Keratinocyte (primary cell): ENCODE measurements around the gene OTOL1. TPM values are rescaled to one million over a fixed set of nuclear protein-coding genes. Genes with fewer than 3 reads are reported as not detected.

Experiments used
- DNase-seq: peaks from one replicate; pipeline ENCODE4 v3.0.0-alpha.2; 2011; ENCODE audit warnings: low read depth, missing footprints, low spot score
- FAIRE-seq: peaks from 2 replicates; lab custom pipeline; 2011; peaks lifted over from hg19 to GRCh38; lab: Jason Lieb, UNC
- H2AFZ ChIP-seq: 2 replicates; pipeline ENCODE4 v1.6.0; 2012; ENCODE audit warnings: low read length, control low read depth, inconsistent platforms; ENCODE audit not compliant: control insufficient read depth
- H3K27ac ChIP-seq: 2 replicates; pipeline ENCODE4 v1.5.1; 2011; ENCODE audit warnings: low read length; ENCODE audit not compliant: control insufficient read depth, insufficient read depth
- H3K27me3 ChIP-seq: 3 replicates; pipeline ENCODE4 v1.6.0; 2011; ENCODE audit warnings: low read length; ENCODE audit not compliant: control insufficient read depth, insufficient read depth; ENCODE audit errors: extremely low read depth
- H3K36me3 ChIP-seq, 2 experiments: 2 replicates in 1 of 2; 3 replicates in 1 of 2; pipeline ENCODE4 v1.5.1; 2011; ENCODE audit warnings: low read length in 2 of 2, mild to moderate bottlenecking in 1 of 2; ENCODE audit not compliant: control insufficient read depth in 2 of 2, insufficient read depth in 2 of 2; ENCODE audit errors: extremely low read depth in 1 of 2
- H3K4me1 ChIP-seq: 3 replicates; pipeline ENCODE4 v1.5.1; 2011; ENCODE audit warnings: low read length; ENCODE audit not compliant: control insufficient read depth, insufficient read depth; ENCODE audit errors: extremely low read depth
- H3K4me2 ChIP-seq: 3 replicates; pipeline ENCODE4 v1.6.0; 2011; ENCODE audit warnings: low read depth, low read length; ENCODE audit not compliant: control insufficient read depth, insufficient read depth; ENCODE audit errors: extremely low read depth
- H3K4me3 ChIP-seq, 3 experiments: fragments of 200-600 bp in 1 of 3; sonication (generic) in 1 of 3; 2 replicates in 2 of 3; 3 replicates in 1 of 3; pipeline ENCODE4 v1.5.1; 2011 to 2016; ENCODE audit warnings: low read length in 3 of 3, mild to moderate bottlenecking in 3 of 3, control low read depth in 2 of 3, inconsistent platforms in 1 of 3, low read depth in 1 of 3, mixed read lengths in 1 of 3, mixed run types in 1 of 3, moderate library complexity in 1 of 3; ENCODE audit not compliant: control insufficient read depth in 2 of 3, insufficient read depth in 2 of 3; ENCODE audit errors: extremely low read depth in 1 of 3
- H3K79me2 ChIP-seq: 2 replicates; pipeline ENCODE4 v1.6.0; 2012; ENCODE audit warnings: low read length; ENCODE audit not compliant: control insufficient read depth, insufficient read depth
- H3K9ac ChIP-seq: 3 replicates; pipeline ENCODE4 v1.6.0; 2011; ENCODE audit warnings: low read length; ENCODE audit not compliant: control insufficient read depth, insufficient read depth; ENCODE audit errors: extremely low read depth
- H3K9me1 ChIP-seq: 3 replicates; pipeline ENCODE4 v1.6.0; 2011; ENCODE audit warnings: low read length; ENCODE audit not compliant: control insufficient read depth, insufficient read depth; ENCODE audit errors: extremely low read depth
- H3K9me3 ChIP-seq: 2 replicates; pipeline ENCODE4 v1.5.1; 2012; ENCODE audit warnings: low read depth, low read length; ENCODE audit not compliant: control insufficient read depth
- H4K20me1 ChIP-seq: 3 replicates; pipeline ENCODE4 v1.6.0; 2011; ENCODE audit warnings: low read length; ENCODE audit not compliant: control insufficient read depth, insufficient read depth; ENCODE audit errors: extremely low read depth
- CTCF ChIP-seq, 3 experiments: IDR thresholded peaks in 1 of 3; conservative IDR thresholded peaks in 1 of 3; optimal IDR thresholded peaks in 1 of 3; 2 replicates in 2 of 3; 3 replicates in 1 of 3; pipeline versions ENCODE3 to v1.5.1; 2011; ENCODE audit warnings: low read length in 3 of 3, mild to moderate bottlenecking in 3 of 3, moderate library complexity in 2 of 3, control low read depth in 1 of 3, inconsistent platforms in 1 of 3; ENCODE audit not compliant: insufficient read depth in 2 of 3; ENCODE audit errors: extremely low read depth in 1 of 3
- EZH2 ChIP-seq: IDR thresholded peaks from one replicate; pipeline ENCODE4 v1.6.1; 2012; ENCODE audit warnings: inconsistent platforms, mild to moderate bottlenecking, low read length, moderate library complexity
- dilution Hi-C: fragments of 300-500 bp; cut with MboI; formaldehyde crosslinking; loops from one replicate; pipeline ENCODE4 v1.7.0; 2020; ENCODE audit warnings: low sequenced_read_pairs; ENCODE audit not compliant: extremely low pct_ligation_motif_present
- polyA plus RNA-seq, 5 experiments: library from polyadenylated mRNA; depleted of rRNA in 3 of 5; stranded (reverse) in 3 of 5; stranded (forward) in 1 of 5; unstranded in 1 of 5; fragments of >200 nt; gene quantifications; 1 replicate in 1 of 5; 2 replicates in 3 of 5; 3 replicates in 1 of 5; pipeline versions ENCODE4 v1.2.1 to v1.2.3, GENCODE V29; 2011 to 2012; ENCODE audit warnings: missing spikeins in 2 of 5, low read depth in 1 of 5, low replicate concordance in 1 of 5

OTOL1 gene
- polyA plus RNA-seq, 1 donor (not counting 4 experiments of a cell fraction or from before 2014, with no cell fraction given): not detected

DNA sequence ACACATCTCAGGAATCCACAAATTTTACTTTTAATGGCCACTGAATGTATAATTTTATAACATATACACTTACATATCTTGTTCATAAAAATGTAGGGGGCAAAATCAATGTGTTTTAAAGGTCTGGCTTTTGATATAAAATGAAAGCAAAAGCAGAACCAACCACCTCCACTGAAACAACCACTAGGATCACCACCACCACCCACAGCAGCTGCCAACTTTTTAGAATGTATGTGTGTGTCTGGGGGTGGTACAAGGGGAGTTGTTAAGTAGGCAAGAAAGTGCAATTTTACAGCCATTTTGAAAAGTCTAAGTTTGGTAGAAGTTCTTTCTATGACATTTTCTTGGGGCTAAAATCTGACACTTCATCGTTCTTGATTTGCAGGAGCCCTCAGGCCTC lies 44.0 kb downstream of the OTOL1 start:
- H3K9me1 ChIP-seq: no peaks in the 10 kb centered on the region
- H3K4me3 ChIP-seq: no peak overlapping the region
- no peaks in the 10 kb centered on the region for H3K27me3 ChIP-seq
- no peak for DNase-seq
- H3K9ac ChIP-seq: no peak overlapping the region
- no peaks in the 10 kb centered on the region for H3K79me2 ChIP-seq
- no peaks in the 10 kb centered on the region for H3K36me3 ChIP-seq
- no peak for TF ChIP-seq CTCF (optimal IDR thresholded peaks at IDR 0.05 in 1 of 3, IDR thresholded peaks at IDR 0.05 in 1 of 3, conservative IDR thresholded peaks at IDR 0.05 in 1 of 3; ENCODE audit: extremely low read depth in 1 of 3, insufficient read depth in 2 of 3, low read length in 3 of 3)
- no peak for TF ChIP-seq EZH2
- no peaks in the 10 kb centered on the region for H4K20me1 ChIP-seq
- no peak overlapping the region for H2AFZ ChIP-seq
- no peak for FAIRE-seq
- H3K9me3 ChIP-seq: no peaks in the 10 kb centered on the region
- no peak overlapping the region for H3K27ac ChIP-seq
- no peak overlapping the region for H3K4me2 ChIP-seq
- H3K4me1 ChIP-seq: no peaks in the 10 kb centered on the region
- dilution Hi-C loops: no loop called here

DNA sequence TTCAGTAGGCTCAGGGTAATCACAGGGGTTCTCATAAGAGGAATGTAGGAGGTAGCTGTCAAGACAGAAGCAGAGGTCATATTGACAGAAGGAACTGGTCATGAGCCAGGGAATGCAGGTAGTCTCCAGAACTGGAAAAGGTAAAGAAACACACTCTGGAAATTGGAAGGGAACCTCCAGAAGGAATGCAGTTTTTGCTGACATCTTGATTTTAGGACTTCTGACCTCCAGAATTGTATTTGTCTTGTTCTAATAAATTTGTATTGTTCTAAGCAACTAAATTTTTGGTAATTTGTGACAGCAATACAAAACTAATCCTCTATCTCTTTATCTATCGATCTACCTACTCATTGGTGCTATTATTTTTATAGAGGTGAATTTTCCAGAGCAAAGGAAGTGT lies 49.2 kb downstream of the OTOL1 start:
- DNase-seq (no peak), FAIRE-seq (no peak)
- Histone ChIP-seq H4K20me1 (no peaks in the 10 kb centered on the region), H3K9me3 (no peaks in the 10 kb centered on the region), H3K4me2 (no peak overlapping the region), H3K4me1 (no peaks in the 10 kb centered on the region), H3K4me3 (no peak overlapping the region), H3K36me3 (no peaks in the 10 kb centered on the region), H3K9me1 (no peaks in the 10 kb centered on the region), H3K79me2 (no peaks in the 10 kb centered on the region), H3K9ac (no peak overlapping the region), H3K27me3 (no peaks in the 10 kb centered on the region), H3K27ac (no peak overlapping the region), H2AFZ (no peak overlapping the region)
- TF ChIP-seq EZH2: no peak
- TF ChIP-seq CTCF (optimal IDR thresholded peaks at IDR 0.05 in 1 of 3, IDR thresholded peaks at IDR 0.05 in 1 of 3, conservative IDR thresholded peaks at IDR 0.05 in 1 of 3; ENCODE audit: extremely low read depth in 1 of 3, insufficient read depth in 2 of 3, low read length in 3 of 3): no peak
- dilution Hi-C loops: no loop called here
